Measurements from ENCODE around the gene BMPR1A. TPM values are rescaled to one million over a fixed set of nuclear protein-coding genes. Genes with fewer than 3 reads are reported as not detected.
"Not testable (repeated sequence)": the region's sequence is repeated elsewhere in the genome, so short reads cannot be mapped to it uniquely, and the experiment has no call there.

BMPR1A gene
- total RNA-seq, 1 experiment from 2014 or later: 94.3 TPM

DNA sequence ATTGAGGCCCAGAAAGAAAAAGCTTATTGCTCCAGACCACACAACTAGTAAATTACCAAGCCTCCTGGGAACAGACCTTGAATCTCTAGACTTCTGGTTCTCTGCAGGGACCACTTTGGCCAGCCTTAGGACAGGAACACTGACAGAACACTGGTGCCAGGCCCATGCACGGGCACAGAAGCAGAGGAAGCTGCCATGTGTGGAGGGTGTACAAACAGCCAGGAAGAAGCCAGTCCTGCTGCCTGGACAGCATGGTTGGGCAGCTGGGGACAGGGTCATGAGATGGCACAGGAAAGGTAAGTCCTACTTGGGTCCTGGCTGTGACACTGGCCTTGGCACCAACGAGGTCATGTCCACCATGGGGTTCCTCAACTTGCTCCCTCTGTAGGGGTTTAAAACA is 181.8 kb downstream of the BMPR1A start:
- H3K27ac ChIP-seq (ENCODE audit: low read length): no peak overlapping the region
- ATAC-seq (no peak), DNase-seq (ENCODE audit: low read depth, low spot score) (no peak)
- BruUV-seq (replicated peaks): no TSS peak
- ChIA-PET POLR2A (no interaction called here), CTCF (interaction anchor here (0.7 to 2.2 kb wide), 3 partner anchors 15 to 29 kb away, joined by 3 to 43 read pairs (median 5); no protein-coding TSS in a partner anchor)
- H3K9me3 ChIP-seq (ENCODE audit: control insufficient read depth, insufficient read depth, low read depth, low read length): no peaks in the 10 kb centered on the region
- TF ChIP-seq TCF7L2 (IDR thresholded peaks at IDR 0.05; ENCODE audit: low read depth, low read length): no peak
- TF ChIP-seq, protein P1, sequence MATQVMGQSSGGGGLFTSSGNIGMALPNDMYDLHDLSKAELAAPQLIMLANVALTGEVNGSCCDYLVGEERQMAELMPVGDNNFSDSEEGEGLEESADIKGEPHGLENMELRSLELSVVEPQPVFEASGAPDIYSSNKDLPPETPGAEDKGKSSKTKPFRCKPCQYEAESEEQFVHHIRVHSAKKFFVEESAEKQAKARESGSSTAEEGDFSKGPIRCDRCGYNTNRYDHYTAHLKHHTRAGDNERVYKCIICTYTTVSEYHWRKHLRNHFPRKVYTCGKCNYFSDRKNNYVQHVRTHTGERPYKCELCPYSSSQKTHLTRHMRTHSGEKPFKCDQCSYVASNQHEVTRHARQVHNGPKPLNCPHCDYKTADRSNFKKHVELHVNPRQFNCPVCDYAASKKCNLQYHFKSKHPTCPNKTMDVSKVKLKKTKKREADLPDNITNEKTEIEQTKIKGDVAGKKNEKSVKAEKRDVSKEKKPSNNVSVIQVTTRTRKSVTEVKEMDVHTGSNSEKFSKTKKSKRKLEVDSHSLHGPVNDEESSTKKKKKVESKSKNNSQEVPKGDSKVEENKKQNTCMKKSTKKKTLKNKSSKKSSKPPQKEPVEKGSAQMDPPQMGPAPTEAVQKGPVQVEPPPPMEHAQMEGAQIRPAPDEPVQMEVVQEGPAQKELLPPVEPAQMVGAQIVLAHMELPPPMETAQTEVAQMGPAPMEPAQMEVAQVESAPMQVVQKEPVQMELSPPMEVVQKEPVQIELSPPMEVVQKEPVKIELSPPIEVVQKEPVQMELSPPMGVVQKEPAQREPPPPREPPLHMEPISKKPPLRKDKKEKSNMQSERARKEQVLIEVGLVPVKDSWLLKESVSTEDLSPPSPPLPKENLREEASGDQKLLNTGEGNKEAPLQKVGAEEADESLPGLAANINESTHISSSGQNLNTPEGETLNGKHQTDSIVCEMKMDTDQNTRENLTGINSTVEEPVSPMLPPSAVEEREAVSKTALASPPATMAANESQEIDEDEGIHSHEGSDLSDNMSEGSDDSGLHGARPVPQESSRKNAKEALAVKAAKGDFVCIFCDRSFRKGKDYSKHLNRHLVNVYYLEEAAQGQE (IDR thresholded peaks at IDR 0.05; ENCODE audit: insufficient read depth in 1 of 2, low read depth in 2 of 2, low read length in 1 of 2): no peak
- TF ChIP-seq, protein P2, sequence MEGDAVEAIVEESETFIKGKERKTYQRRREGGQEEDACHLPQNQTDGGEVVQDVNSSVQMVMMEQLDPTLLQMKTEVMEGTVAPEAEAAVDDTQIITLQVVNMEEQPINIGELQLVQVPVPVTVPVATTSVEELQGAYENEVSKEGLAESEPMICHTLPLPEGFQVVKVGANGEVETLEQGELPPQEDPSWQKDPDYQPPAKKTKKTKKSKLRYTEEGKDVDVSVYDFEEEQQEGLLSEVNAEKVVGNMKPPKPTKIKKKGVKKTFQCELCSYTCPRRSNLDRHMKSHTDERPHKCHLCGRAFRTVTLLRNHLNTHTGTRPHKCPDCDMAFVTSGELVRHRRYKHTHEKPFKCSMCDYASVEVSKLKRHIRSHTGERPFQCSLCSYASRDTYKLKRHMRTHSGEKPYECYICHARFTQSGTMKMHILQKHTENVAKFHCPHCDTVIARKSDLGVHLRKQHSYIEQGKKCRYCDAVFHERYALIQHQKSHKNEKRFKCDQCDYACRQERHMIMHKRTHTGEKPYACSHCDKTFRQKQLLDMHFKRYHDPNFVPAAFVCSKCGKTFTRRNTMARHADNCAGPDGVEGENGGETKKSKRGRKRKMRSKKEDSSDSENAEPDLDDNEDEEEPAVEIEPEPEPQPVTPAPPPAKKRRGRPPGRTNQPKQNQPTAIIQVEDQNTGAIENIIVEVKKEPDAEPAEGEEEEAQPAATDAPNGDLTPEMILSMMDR (IDR thresholded peaks at IDR 0.05): no peak
- TF ChIP-seq POLR2AphosphoS5 (IDR thresholded peaks at IDR 0.05; ENCODE audit: low read depth, low read length): no peak
- no peaks in the 10 kb centered on the region for H3K27me3 ChIP-seq (ENCODE audit: control insufficient read depth, insufficient read depth, low read length)
- H3K4me1 ChIP-seq (ENCODE audit: control insufficient read depth, insufficient read depth, low read length): no peaks in the 10 kb centered on the region
- no peaks in the 10 kb centered on the region for H3K36me3 ChIP-seq (ENCODE audit: control insufficient read depth, insufficient read depth, low read length)
- H3K4me3 ChIP-seq (ENCODE audit: low read depth in 2 of 2, low read length in 2 of 2): no peak overlapping the region
- in situ Hi-C loops (cut with HindIII; ENCODE audit: low pct_unique_long_range_greater_than_20kb, low sequenced_read_pairs) (no loop called here), intact Hi-C loops (cut with micrococcal nuclease; ENCODE audit: unreplicated experiment) (no loop called here)

DNA sequence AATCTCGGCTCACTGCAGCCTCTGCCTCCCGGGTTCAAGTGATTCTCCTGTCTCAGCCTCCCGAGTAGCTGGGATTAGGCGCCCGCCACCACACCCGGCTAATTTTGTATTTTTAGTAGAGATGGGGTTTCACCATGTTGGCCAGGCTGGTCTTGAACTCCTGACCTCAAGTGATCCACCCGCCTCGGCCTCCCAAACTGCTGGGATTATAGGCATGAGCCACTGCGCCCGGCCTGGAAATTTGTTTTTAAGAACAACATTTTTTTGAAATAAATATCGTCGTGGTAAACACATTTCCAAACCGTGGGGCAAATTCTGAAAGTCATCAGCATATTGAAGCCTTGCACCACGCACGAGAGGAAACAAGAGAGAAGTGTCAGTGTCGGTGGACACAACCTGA is 183.7 kb downstream of the BMPR1A start:
- H3K27ac ChIP-seq (ENCODE audit: low read length); H3K36me3 ChIP-seq (ENCODE audit: control insufficient read depth, insufficient read depth, low read length); H3K4me1 ChIP-seq (ENCODE audit: control insufficient read depth, insufficient read depth, low read length); in situ Hi-C loops (cut with HindIII; ENCODE audit: low pct_unique_long_range_greater_than_20kb, low sequenced_read_pairs); intact Hi-C loops (cut with micrococcal nuclease; ENCODE audit: unreplicated experiment); H3K9me3 ChIP-seq (ENCODE audit: control insufficient read depth, insufficient read depth, low read depth, low read length); ATAC-seq; H3K27me3 ChIP-seq (ENCODE audit: control insufficient read depth, insufficient read depth, low read length); BruUV-seq (replicated peaks); POLR2A ChIA-PET; DNase-seq (ENCODE audit: low read depth, low spot score); H3K4me3 ChIP-seq (ENCODE audit: low read depth in 2 of 2, low read length in 2 of 2): not testable (repeated sequence)
- CTCF ChIA-PET: interaction anchor here (0.6 to 2.9 kb wide), 8 partner anchors 17 to 727 kb away, joined by 3 to 43 read pairs (median 4); partner anchors contain the start of genes ADIRF, MMRN2 and SNCG

DNA sequence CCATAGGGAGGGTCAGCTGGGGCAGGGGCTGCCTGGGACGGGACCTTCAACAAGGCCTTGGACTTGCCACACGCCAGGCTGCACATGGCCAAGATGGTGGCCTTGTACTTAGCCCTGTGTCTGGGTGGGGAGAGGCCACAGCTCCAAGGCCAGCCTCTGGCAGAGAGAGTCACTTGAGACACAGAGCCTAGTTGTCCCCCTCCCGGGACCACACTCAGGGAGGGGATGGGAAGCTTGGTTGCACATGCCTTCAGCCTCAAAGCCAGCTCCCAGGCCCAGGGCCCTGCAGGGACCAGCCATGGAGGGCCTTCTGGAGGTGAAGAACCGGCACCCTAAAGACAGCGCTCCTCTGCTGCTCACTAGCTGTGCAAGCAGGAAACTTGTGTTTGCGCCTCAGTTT is 184.3 kb downstream of the BMPR1A start:
- H3K36me3 ChIP-seq (ENCODE audit: control insufficient read depth, insufficient read depth, low read length): no peaks in the 10 kb centered on the region
- no peaks in the 10 kb centered on the region for H3K4me1 ChIP-seq (ENCODE audit: control insufficient read depth, insufficient read depth, low read length)
- ChIA-PET POLR2A (no interaction called here), CTCF (interaction anchor here (1.3 to 2.9 kb wide), 3 partner anchors 17 to 28 kb away, joined by 3 to 25 read pairs (median 13); partner anchors contain the start of genes ADIRF, MMRN2 and SNCG)
- TF ChIP-seq, protein P2 (IDR thresholded peaks at IDR 0.05): no peak
- TF ChIP-seq SIN3A (IDR thresholded peaks at IDR 0.05; ENCODE audit: borderline replicate concordance, insufficient read depth, low read depth, low read length): no peak
- no peak for TF ChIP-seq POLR2AphosphoS5 (IDR thresholded peaks at IDR 0.05; ENCODE audit: low read depth, low read length)
- TF ChIP-seq TCF7L2 (IDR thresholded peaks at IDR 0.05; ENCODE audit: low read depth, low read length): no peak
- TF ChIP-seq, protein P1 (IDR thresholded peaks at IDR 0.05; ENCODE audit: insufficient read depth in 1 of 2, low read depth in 2 of 2, low read length in 1 of 2): no peak
- no TSS peak for BruUV-seq (replicated peaks)
- in situ Hi-C loops (cut with HindIII; ENCODE audit: low pct_unique_long_range_greater_than_20kb, low sequenced_read_pairs): no loop called here
- DNase-seq (ENCODE audit: low read depth, low spot score) (no peak), ATAC-seq (no peak)
- no peaks in the 10 kb centered on the region for H3K9me3 ChIP-seq (ENCODE audit: control insufficient read depth, insufficient read depth, low read depth, low read length)
- H3K4me3 ChIP-seq (ENCODE audit: low read depth in 2 of 2, low read length in 2 of 2): no peak overlapping the region
- intact Hi-C loops (cut with micrococcal nuclease; ENCODE audit: unreplicated experiment): no loop called here
- H3K27me3 ChIP-seq (ENCODE audit: control insufficient read depth, insufficient read depth, low read length): no peaks in the 10 kb centered on the region
- no peak overlapping the region for H3K27ac ChIP-seq (ENCODE audit: low read length)

Data from Panc1 (cell line).